ENCODE results near the gene CCDC85B.

DNA sequence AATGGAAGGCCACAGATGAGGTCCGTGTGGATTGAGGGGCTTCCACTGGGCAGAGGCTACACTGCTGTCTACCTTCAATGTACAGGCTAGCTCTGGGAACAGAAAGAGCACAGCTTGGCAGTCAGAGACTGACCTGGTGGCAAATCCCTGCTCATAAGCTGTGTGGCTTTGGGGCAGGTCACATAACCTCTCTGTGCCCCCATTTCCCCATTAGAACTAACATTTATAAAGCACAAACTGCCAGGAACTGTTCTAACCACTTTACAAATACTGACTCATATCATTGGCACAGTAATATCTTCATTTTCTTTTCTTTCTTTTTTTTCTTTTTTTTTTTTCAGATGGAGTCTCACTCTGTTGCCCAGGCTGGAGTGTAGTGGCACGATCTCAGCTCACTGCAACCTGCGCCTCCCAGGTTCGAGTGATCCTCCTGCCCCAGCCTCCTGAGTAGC is 6.6 kb downstream of the CCDC85B start:
- TF ChIP-seq, protein P1, sequence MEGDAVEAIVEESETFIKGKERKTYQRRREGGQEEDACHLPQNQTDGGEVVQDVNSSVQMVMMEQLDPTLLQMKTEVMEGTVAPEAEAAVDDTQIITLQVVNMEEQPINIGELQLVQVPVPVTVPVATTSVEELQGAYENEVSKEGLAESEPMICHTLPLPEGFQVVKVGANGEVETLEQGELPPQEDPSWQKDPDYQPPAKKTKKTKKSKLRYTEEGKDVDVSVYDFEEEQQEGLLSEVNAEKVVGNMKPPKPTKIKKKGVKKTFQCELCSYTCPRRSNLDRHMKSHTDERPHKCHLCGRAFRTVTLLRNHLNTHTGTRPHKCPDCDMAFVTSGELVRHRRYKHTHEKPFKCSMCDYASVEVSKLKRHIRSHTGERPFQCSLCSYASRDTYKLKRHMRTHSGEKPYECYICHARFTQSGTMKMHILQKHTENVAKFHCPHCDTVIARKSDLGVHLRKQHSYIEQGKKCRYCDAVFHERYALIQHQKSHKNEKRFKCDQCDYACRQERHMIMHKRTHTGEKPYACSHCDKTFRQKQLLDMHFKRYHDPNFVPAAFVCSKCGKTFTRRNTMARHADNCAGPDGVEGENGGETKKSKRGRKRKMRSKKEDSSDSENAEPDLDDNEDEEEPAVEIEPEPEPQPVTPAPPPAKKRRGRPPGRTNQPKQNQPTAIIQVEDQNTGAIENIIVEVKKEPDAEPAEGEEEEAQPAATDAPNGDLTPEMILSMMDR (IDR thresholded peaks at IDR 0.05): no peak
- TF ChIP-seq POLR2AphosphoS5 (IDR thresholded peaks at IDR 0.05; ENCODE audit: low read depth, low read length): peak; percentile 40; the same call in 1 of the 2 replicates
- no peak for TF ChIP-seq SIN3A (IDR thresholded peaks at IDR 0.05; ENCODE audit: borderline replicate concordance, insufficient read depth, low read depth, low read length)
- TF ChIP-seq, protein P2, sequence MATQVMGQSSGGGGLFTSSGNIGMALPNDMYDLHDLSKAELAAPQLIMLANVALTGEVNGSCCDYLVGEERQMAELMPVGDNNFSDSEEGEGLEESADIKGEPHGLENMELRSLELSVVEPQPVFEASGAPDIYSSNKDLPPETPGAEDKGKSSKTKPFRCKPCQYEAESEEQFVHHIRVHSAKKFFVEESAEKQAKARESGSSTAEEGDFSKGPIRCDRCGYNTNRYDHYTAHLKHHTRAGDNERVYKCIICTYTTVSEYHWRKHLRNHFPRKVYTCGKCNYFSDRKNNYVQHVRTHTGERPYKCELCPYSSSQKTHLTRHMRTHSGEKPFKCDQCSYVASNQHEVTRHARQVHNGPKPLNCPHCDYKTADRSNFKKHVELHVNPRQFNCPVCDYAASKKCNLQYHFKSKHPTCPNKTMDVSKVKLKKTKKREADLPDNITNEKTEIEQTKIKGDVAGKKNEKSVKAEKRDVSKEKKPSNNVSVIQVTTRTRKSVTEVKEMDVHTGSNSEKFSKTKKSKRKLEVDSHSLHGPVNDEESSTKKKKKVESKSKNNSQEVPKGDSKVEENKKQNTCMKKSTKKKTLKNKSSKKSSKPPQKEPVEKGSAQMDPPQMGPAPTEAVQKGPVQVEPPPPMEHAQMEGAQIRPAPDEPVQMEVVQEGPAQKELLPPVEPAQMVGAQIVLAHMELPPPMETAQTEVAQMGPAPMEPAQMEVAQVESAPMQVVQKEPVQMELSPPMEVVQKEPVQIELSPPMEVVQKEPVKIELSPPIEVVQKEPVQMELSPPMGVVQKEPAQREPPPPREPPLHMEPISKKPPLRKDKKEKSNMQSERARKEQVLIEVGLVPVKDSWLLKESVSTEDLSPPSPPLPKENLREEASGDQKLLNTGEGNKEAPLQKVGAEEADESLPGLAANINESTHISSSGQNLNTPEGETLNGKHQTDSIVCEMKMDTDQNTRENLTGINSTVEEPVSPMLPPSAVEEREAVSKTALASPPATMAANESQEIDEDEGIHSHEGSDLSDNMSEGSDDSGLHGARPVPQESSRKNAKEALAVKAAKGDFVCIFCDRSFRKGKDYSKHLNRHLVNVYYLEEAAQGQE (IDR thresholded peaks at IDR 0.05; ENCODE audit: insufficient read depth in 1 of 2, low read depth in 2 of 2, low read length in 1 of 2): no peak
- no peak for TF ChIP-seq TCF7L2 (IDR thresholded peaks at IDR 0.05; ENCODE audit: low read depth, low read length)

All from Panc1 (cell line).